ENCODE data around the gene ZNF750.

- TF ChIP-seq POLR2A (IDR thresholded peaks at IDR 0.05) (no peak), CTCF (IDR thresholded peaks at IDR 0.05) (no peak)
Observed at GRCh38 chr17:82879241-82879640, 39.4 kb upstream of the ZNF750 start.

Measured in tibial nerve (tissue), 3 donors.